GM19467 (cell line): Measurements from ENCODE around the gene ASGR1.
A peak's percentile ranks its signal among the peaks of the same experiment; 100 is the strongest.

Source experiments
- ATAC-seq: cut with Tn5 transposase; IDR thresholded peaks from one replicate; pipeline ENCODE4 v1.9.1; 2021; ENCODE audit warnings: mild to moderate bottlenecking, moderate library complexity; ENCODE audit not compliant: unreplicated experiment

ASGR1 gene

GRCh38 chr17:7216242-7217112 is 37.3 kb upstream of the ASGR1 start:
- no peak for ATAC-seq

GRCh38 chr17:7215652-7216180 is 36.5 kb upstream of the ASGR1 start:
- no peak for ATAC-seq

GRCh38 chr17:7215136-7215638 is 36.0 kb upstream of the ASGR1 start:
- no peak for ATAC-seq

GRCh38 chr17:7214300-7215135 is 35.3 kb upstream of the ASGR1 start:
- ATAC-seq: peak; percentile 74

- no peak for ATAC-seq
These were observed 34.7 kb upstream of the ASGR1 start for GRCh38 chr17:7213895-7214299.

GRCh38 chr17:7211491-7212273 is 32.5 kb upstream of the ASGR1 start:
- no peak for ATAC-seq

GRCh38 chr17:7208754-7209460 is 29.7 kb upstream of the ASGR1 start:
- ATAC-seq: no peak

- ATAC-seq: no peak
These were observed 28.9 kb upstream of the ASGR1 start for GRCh38 chr17:7208027-7208571.

- no peak for ATAC-seq
These were observed 28.2 kb upstream of the ASGR1 start for GRCh38 chr17:7207120-7208001.

- no peak for ATAC-seq
These were observed 26.4 kb upstream of the ASGR1 start for GRCh38 chr17:7205561-7205960.

- peak; percentile 70 for ATAC-seq
These were observed 25.8 kb upstream of the ASGR1 start for GRCh38 chr17:7204828-7205461.

- no peak for ATAC-seq
These were observed 25.2 kb upstream of the ASGR1 start for GRCh38 chr17:7204336-7204735.

- ATAC-seq: no peak
These were observed 24.2 kb upstream of the ASGR1 start for GRCh38 chr17:7203391-7203790.

GRCh38 chr17:7196651-7197401 is 17.7 kb upstream of the ASGR1 start:
- no peak for ATAC-seq

GRCh38 chr17:7195971-7196370 is 16.8 kb upstream of the ASGR1 start:
- ATAC-seq: no peak

GRCh38 chr17:7192271-7192937 is 13.2 kb upstream of the ASGR1 start:
- ATAC-seq: no peak
